Neutrophil (primary cell): ENCODE data around the gene NF1.

Source experiments
- H3K27ac ChIP-seq: fragments of 200-600 bp; sonication (generic); 2 replicates; pipeline ENCODE4 v1.5.1; 2016; ENCODE audit warnings: mild to moderate bottlenecking, moderate library complexity
- H3K27me3 ChIP-seq: fragments of 200-600 bp; sonication (generic); 2 replicates; pipeline ENCODE4 v1.6.0; 2016; ENCODE audit warnings: mild to moderate bottlenecking
- H3K36me3 ChIP-seq: fragments of 200-600 bp; sonication (generic); 2 replicates; pipeline ENCODE4 v1.5.1; 2017
- H3K4me1 ChIP-seq, 2 experiments: fragments of 200-600 bp in 1 of 2; sonication (generic) in 1 of 2; 1 replicate in 1 of 2; 2 replicates in 1 of 2; pipeline versions ENCODE4 v1.5.1 to v1.6.1; 2013 to 2016; ENCODE audit warnings: low read depth in 1 of 2, low read length in 1 of 2, mild to moderate bottlenecking in 1 of 2, moderate library complexity in 1 of 2; ENCODE audit not compliant: control insufficient read depth in 1 of 2, insufficient read depth in 1 of 2
- H3K4me3 ChIP-seq, 2 experiments: fragments of 200-600 bp in 1 of 2; sonication (generic) in 1 of 2; 1 replicate in 1 of 2; 2 replicates in 1 of 2; pipeline ENCODE4 v1.5.1; 2013 to 2016; ENCODE audit warnings: low read depth in 1 of 2, low read length in 1 of 2, mild to moderate bottlenecking in 1 of 2, moderate library complexity in 1 of 2
- H3K9me3 ChIP-seq: fragments of 200-600 bp; sonication (generic); 2 replicates; pipeline ENCODE4 v1.5.1; 2016
- TF ChIP-seq, protein P1 (sequence below): fragments of 200-600 bp; sonication (generic); IDR thresholded peaks from 2 replicates; pipeline ENCODE4 v1.5.1; 2016; ENCODE audit warnings: antibody characterized with exemption

The NF1 gene

DNA sequence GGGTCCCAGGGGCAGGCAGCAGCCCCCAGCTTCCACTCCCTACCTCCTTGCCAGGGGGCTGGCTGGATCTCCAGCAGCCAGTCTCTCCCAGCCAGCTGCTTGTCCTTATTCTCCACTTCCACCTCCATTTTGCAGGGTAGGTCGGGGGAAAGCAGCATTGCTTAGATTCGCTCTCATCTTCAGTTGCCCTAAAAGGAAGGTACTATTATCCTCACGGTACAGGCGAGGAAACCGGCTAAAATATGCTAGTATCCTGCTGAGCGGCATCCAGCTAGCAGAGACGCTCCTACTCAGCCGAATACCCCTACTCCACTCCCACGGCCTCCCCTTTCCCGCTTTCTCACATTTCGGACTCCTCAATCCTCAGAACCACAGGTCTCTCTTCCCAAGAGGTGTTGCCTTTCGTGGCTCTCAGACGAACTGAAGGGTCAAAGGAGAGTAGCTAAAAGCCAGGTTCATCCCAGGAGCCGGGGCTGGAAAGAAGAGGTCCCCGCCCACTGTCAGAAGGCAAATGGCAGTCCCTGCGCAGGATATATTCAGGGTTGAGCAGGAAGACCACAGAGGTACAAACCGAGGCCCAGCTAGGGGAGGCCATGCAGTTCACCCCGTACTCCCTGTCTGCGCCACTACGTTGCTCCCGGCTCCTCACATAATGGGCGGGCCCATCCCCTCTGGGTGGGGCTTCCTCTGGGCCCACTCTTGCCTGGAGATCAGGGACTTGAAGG lies 295.0 kb downstream of the NF1 start:
- TF ChIP-seq, protein P1, sequence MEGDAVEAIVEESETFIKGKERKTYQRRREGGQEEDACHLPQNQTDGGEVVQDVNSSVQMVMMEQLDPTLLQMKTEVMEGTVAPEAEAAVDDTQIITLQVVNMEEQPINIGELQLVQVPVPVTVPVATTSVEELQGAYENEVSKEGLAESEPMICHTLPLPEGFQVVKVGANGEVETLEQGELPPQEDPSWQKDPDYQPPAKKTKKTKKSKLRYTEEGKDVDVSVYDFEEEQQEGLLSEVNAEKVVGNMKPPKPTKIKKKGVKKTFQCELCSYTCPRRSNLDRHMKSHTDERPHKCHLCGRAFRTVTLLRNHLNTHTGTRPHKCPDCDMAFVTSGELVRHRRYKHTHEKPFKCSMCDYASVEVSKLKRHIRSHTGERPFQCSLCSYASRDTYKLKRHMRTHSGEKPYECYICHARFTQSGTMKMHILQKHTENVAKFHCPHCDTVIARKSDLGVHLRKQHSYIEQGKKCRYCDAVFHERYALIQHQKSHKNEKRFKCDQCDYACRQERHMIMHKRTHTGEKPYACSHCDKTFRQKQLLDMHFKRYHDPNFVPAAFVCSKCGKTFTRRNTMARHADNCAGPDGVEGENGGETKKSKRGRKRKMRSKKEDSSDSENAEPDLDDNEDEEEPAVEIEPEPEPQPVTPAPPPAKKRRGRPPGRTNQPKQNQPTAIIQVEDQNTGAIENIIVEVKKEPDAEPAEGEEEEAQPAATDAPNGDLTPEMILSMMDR = no peak
- H3K27me3 ChIP-seq = peaks cover 75% of the 10 kb centered on the region
- peaks cover 0 to 15% of the 10 kb centered on the region in 2 experiments for H3K4me1 ChIP-seq

DNA sequence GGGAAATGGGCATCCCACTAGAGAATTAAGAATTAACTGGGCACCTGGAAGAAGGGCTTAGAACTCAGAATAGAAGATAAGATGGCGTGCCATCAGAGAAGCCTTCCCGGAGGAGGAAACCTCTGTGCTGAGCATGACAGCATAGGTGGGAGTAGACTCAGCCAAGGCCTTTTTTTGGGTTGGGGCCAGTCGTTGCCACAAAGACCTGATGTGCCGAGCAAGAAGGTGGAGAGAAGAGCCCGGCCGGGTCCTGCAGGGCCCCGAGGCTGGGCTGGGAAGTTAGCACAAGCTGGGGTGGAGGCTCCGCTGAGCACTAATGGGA lies 295.6 kb downstream of the NF1 start:
- Histone ChIP-seq H3K4me1 (peaks cover 0 to 15% of the 10 kb centered on the region in 2 experiments), H3K36me3 (no peaks in the 10 kb centered on the region), H3K27me3 (peaks cover 81% of the 10 kb centered on the region), H3K4me3 (no peak overlapping the region), H3K27ac (no peak overlapping the region), H3K9me3 (no peaks in the 10 kb centered on the region)
- TF ChIP-seq, protein P1 = no peak

More for the DNA sequence above, 295.0 kb downstream of the NF1 start:
- Histone ChIP-seq H3K27ac (no peak overlapping the region), H3K4me3 (no peak overlapping the region), H3K36me3 (no peaks in the 10 kb centered on the region), H3K9me3 (no peaks in the 10 kb centered on the region)

GRCh38 chr17:31390748-31391495 lies 296.1 kb downstream of the NF1 start:
- Histone ChIP-seq H3K36me3 (no peaks in the 10 kb centered on the region), H3K27ac (no peak overlapping the region), H3K4me3 (peak overlapping the region in 1 of 2 experiments; percentile 24), H3K9me3 (no peaks in the 10 kb centered on the region), H3K4me1 (peaks cover 0 to 15% of the 10 kb centered on the region in 2 experiments), H3K27me3 (peaks cover 86% of the 10 kb centered on the region)
- TF ChIP-seq, protein P1 = no peak

- Histone ChIP-seq H3K36me3 (no peaks in the 10 kb centered on the region), H3K27ac (no peak within 1 kb of the TSS), H3K27me3 (peaks cover 92% of the 10 kb centered on the region), H3K4me3 (peak within 1 kb of the TSS in 1 of 2 experiments; percentile 24), H3K4me1 (peaks cover 0 to 15% of the 10 kb centered on the region in 2 experiments), H3K9me3 (no peaks in the 10 kb centered on the region)
- TF ChIP-seq, protein P1 = no peak
Observed at GRCh38 chr17:31391496-31391949, 296.7 kb downstream of the NF1 start, which contains the start of gene RAB11FIP4. Gene RAB11FIP4 (plus strand): TSS chr17:31391675. CDS start chr17:31391853, 178 bp downstream.

GRCh38 chr17:31392002-31392855 lies 297.5 kb downstream of the NF1 start:
- Histone ChIP-seq H3K27me3 (peaks cover 99% of the 10 kb centered on the region), H3K36me3 (no peaks in the 10 kb centered on the region), H3K4me3 (no peak overlapping the region), H3K9me3 (no peaks in the 10 kb centered on the region), H3K4me1 (peaks cover 0 to 15% of the 10 kb centered on the region in 2 experiments), H3K27ac (no peak overlapping the region)
- TF ChIP-seq, protein P1 = no peak
